ENCODE measurements around the gene SLC39A12. TPM values are rescaled to one million over a fixed set of nuclear protein-coding genes. Genes with fewer than 3 reads are reported as not detected.

SLC39A12 gene
- total RNA-seq, 1 donor from 2014 or later: not detected

DNA sequence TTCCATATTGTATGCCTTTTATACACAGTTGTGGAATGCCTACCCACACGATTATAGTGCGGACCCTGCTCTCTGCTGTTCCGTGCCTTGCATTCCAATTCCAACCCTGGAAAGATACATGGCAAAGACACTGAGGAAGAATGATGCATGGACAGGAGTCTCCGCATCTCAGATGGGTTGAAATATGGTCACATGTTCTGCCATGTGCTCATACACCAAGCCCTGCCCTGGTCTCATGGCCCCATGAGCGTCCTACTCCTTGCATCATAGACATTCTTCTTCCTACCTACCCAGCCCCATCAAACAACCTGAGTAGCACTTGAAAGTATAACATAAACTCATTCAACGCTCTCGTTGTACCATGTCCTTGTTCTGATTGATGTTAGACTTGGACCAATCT lies 6.3 kb downstream of the SLC39A12 start:
- Histone ChIP-seq H3K36me3 (ENCODE audit: control insufficient read depth, insufficient read depth, low read length) (no peaks in the 10 kb centered on the region), H3K4me3 (ENCODE audit: low read depth, low read length) (no peak overlapping the region), H3K27me3 (ENCODE audit: control insufficient read depth, insufficient read depth, low read length) (no peaks in the 10 kb centered on the region)
- DNase-seq (ENCODE audit: low read depth): no peak
- TF ChIP-seq, protein P1, sequence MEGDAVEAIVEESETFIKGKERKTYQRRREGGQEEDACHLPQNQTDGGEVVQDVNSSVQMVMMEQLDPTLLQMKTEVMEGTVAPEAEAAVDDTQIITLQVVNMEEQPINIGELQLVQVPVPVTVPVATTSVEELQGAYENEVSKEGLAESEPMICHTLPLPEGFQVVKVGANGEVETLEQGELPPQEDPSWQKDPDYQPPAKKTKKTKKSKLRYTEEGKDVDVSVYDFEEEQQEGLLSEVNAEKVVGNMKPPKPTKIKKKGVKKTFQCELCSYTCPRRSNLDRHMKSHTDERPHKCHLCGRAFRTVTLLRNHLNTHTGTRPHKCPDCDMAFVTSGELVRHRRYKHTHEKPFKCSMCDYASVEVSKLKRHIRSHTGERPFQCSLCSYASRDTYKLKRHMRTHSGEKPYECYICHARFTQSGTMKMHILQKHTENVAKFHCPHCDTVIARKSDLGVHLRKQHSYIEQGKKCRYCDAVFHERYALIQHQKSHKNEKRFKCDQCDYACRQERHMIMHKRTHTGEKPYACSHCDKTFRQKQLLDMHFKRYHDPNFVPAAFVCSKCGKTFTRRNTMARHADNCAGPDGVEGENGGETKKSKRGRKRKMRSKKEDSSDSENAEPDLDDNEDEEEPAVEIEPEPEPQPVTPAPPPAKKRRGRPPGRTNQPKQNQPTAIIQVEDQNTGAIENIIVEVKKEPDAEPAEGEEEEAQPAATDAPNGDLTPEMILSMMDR (IDR thresholded peaks at IDR 0.05; ENCODE audit: insufficient read depth, low read length, poor library complexity, severe bottlenecking): no peak

DNA sequence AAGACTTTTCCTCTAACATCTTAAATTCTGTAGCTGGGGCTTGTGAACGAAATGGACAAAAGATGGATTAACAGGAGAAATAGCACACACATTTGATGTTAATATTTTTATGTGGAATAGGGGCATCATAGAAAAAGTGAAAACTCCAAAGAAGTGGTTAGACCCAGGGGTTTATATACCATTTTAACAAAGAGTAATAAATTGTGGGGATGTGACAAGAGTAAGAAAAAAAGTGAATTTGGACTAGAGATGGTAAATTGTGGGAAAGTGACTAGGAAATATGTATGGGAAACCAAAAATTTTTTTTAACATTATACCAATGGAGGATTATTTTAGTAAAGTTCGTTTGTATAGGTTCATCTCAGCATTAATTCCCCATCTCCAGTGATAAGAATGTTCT lies 8.2 kb downstream of the SLC39A12 start:
- TF ChIP-seq, protein P1 (IDR thresholded peaks at IDR 0.05; ENCODE audit: insufficient read depth, low read length, poor library complexity, severe bottlenecking): no peak
- DNase-seq (ENCODE audit: low read depth): no peak

DNA sequence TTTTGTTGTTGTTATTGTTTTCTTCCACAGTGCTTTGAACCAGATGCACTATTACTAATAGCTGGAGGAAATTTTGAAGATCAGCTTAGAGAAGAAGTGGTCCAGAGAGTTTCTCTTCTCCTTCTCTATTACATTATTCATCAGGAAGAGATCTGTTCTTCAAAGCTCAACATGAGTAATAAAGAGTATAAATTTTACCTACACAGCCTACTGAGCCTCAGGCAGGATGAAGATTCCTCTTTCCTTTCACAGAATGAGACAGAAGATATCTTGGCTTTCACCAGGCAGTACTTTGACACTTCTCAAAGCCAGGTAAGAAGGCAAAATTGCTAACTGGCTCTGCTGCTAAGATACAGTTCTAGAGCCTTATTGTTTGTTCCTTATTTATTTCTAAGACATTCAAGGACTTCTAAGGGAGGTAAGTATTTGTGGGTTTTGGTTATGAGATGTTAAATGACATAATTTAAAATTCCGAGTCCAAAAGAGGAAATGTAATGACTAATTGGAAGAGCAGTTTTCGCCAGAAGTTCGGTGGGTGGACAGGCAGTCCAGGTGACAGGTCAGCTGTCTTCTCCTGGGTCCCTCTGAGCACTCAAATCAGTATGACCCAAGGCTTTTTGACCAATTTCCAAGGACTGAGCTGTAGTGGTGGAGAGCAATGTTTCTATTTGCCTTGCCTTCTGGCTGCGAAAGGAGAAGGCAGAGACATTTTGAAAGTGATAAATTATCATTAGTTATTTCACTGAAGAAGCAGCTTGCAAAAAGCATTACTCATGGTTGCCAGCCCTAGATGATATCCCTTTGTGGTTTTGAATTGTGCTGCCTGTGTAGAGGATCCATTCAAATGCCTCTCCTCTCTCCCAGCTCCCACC lies 10.1 kb downstream of the SLC39A12 start:
- TF ChIP-seq, protein P1 (IDR thresholded peaks at IDR 0.05; ENCODE audit: insufficient read depth, low read length, poor library complexity, severe bottlenecking): no peak
- no peak overlapping the region for H3K4me3 ChIP-seq (ENCODE audit: low read depth, low read length)
- no peaks in the 10 kb centered on the region for H3K27me3 ChIP-seq (ENCODE audit: control insufficient read depth, insufficient read depth, low read length)
- no peak for DNase-seq (ENCODE audit: low read depth)
- H3K36me3 ChIP-seq (ENCODE audit: control insufficient read depth, insufficient read depth, low read length): no peaks in the 10 kb centered on the region

More for the DNA sequence above, 8.2 kb downstream of the SLC39A12 start:
- Histone ChIP-seq H3K4me3 (ENCODE audit: low read depth, low read length) (no peak overlapping the region), H3K27me3 (ENCODE audit: control insufficient read depth, insufficient read depth, low read length) (no peaks in the 10 kb centered on the region), H3K36me3 (ENCODE audit: control insufficient read depth, insufficient read depth, low read length) (no peaks in the 10 kb centered on the region)

DNA sequence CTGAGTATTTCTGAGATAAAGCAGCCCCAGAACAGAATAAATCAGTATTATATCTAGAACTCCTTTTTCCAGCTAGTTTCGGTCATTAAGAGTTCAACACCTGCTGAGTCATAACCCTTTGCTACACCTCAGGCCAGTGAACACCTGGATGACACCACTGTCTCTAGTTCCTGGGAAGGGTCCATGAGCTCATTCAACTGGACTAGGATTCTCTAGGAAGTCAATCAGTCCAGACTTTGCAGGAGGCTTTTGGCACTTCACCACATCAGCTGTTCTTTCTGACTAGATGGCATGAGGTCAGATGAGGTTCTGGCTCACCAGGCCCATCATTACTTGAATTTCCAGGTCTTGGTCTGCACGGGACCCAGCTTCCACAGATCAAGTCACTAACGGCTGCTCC lies 11.7 kb downstream of the SLC39A12 start:
- TF ChIP-seq, protein P1 (IDR thresholded peaks at IDR 0.05; ENCODE audit: insufficient read depth, low read length, poor library complexity, severe bottlenecking): no peak
- Histone ChIP-seq H3K36me3 (ENCODE audit: control insufficient read depth, insufficient read depth, low read length) (no peaks in the 10 kb centered on the region), H3K27me3 (ENCODE audit: control insufficient read depth, insufficient read depth, low read length) (no peaks in the 10 kb centered on the region), H3K4me3 (ENCODE audit: low read depth, low read length) (no peak overlapping the region)
- DNase-seq (ENCODE audit: low read depth): no peak

DNA sequence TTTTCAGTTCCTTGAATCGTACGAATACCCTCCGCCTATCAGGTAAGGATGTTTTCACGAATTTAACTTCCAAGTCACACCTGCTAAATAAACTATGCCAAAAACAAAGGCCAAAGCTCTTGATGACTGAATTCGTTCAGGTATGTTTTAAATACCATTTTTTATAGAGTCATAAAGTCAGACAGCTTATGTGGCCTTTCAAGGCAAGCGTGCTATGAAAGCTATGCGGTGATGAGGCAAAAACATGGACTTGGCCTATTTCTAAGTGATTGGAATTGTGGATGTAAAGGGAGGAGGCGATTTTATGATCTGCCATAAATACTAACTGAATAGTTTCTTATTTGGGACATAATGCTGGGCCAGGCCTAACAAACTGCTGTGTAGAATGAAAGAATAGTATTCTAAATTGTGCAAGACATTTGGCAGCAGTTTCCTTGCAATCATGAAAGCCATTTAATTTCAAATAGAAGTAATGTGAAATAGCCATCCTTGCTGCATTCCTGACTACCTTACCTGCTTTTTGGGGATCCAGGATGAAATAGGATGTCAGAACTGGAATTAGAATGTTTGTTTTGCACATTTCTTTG lies 14.0 kb downstream of the SLC39A12 start:
- no peak for DNase-seq (ENCODE audit: low read depth)
- no peak overlapping the region for H3K4me3 ChIP-seq (ENCODE audit: low read depth, low read length)
- no peaks in the 10 kb centered on the region for H3K27me3 ChIP-seq (ENCODE audit: control insufficient read depth, insufficient read depth, low read length)
- no peaks in the 10 kb centered on the region for H3K36me3 ChIP-seq (ENCODE audit: control insufficient read depth, insufficient read depth, low read length)
- TF ChIP-seq, protein P1 (IDR thresholded peaks at IDR 0.05; ENCODE audit: insufficient read depth, low read length, poor library complexity, severe bottlenecking): no peak

Measured in kidney epithelial cell (primary cell).